HEK293 (cell line): ENCODE data around the gene CAPN13.

Source experiments
- CTCF ChIA-PET: fragments of 350-600 bp; formaldehyde crosslinking; extraction: SDS; loops from one replicate; lab custom pipeline; 2021; ENCODE audit warnings: antibody characterized with exemption; lab: Yijun Ruan, JAX
- POLR2A ChIA-PET: fragments of 300-600 bp; formaldehyde crosslinking; extraction: SDS; loops from one replicate; lab custom pipeline; 2020; ENCODE audit warnings: antibody characterized with exemption, inconsistent platforms; lab: Yijun Ruan, JAX
- H3K27ac ChIP-seq: fragments of 200-500 bp; sonication (Bioruptor generic); 2 replicates; pipeline ENCODE4 v1.5.1; 2014; ENCODE audit warnings: low read depth, low read length, control low read depth, inconsistent platforms; ENCODE audit errors: extremely low read depth
- H3K36me3 ChIP-seq, 2 experiments: fragments of 200-500 bp in 1 of 2; sonication (Bioruptor generic) in 1 of 2; 1 replicate in 1 of 2; 2 replicates in 1 of 2; pipeline ENCODE4 v1.5.1; 2014 to 2017; ENCODE audit warnings: inconsistent platforms in 2 of 2, low read length in 2 of 2; ENCODE audit not compliant: control insufficient read depth in 2 of 2, insufficient read depth in 1 of 2
- H3K4me1 ChIP-seq: fragments of 200-500 bp; sonication (Bioruptor generic); 2 replicates; pipeline ENCODE4 v1.5.1; 2014; ENCODE audit warnings: mild to moderate bottlenecking, low read length, inconsistent platforms; ENCODE audit not compliant: control insufficient read depth, insufficient read depth
- H3K4me3 ChIP-seq: 2 replicates; pipeline ENCODE4 v1.5.1; 2011; ENCODE audit warnings: low read depth, mild to moderate bottlenecking, control low read depth, low read length, moderate library complexity
- H3K9me3 ChIP-seq: fragments of 200-500 bp; sonication (Bioruptor generic); 2 replicates; pipeline ENCODE4 v1.5.1; 2014; ENCODE audit warnings: low read depth, low read length, inconsistent platforms; ENCODE audit not compliant: control insufficient read depth, insufficient read depth
- KLF7 ChIP-seq: fragments of 450-650 bp; formaldehyde crosslinking; IDR thresholded peaks from 2 replicates; pipeline ENCODE4 v1.5.1; 2016; ENCODE audit warnings: missing biosample characterization, missing genetic modification characterization, borderline replicate concordance
- OVOL3 ChIP-seq: fragments of 450-650 bp; formaldehyde crosslinking; IDR thresholded peaks from 2 replicates; pipeline ENCODE4 v1.5.1; 2016; ENCODE audit warnings: missing biosample characterization, missing genetic modification characterization
- SCRT2 ChIP-seq: fragments of 450-650 bp; formaldehyde crosslinking; IDR thresholded peaks from 2 replicates; pipeline ENCODE4 v1.5.1; 2016; ENCODE audit warnings: missing biosample characterization, missing genetic modification characterization
- ZBTB17 ChIP-seq: fragments of 450-650 bp; formaldehyde crosslinking; IDR thresholded peaks from 2 replicates; pipeline ENCODE4 v1.5.1; 2016; ENCODE audit warnings: missing biosample characterization, missing genetic modification characterization
- ZBTB7A ChIP-seq: fragments of 450-650 bp; formaldehyde crosslinking; IDR thresholded peaks from 2 replicates; pipeline ENCODE4 v1.5.1; 2016; ENCODE audit warnings: low read depth, missing biosample characterization, missing genetic modification characterization
- ZNF350 ChIP-seq: fragments of 450-650 bp; formaldehyde crosslinking; IDR thresholded peaks from 2 replicates; pipeline ENCODE4 v1.5.0; 2017; ENCODE audit warnings: missing biosample characterization, mild to moderate bottlenecking, missing genetic modification characterization
- ZNF366 ChIP-seq: fragments of 450-650 bp; formaldehyde crosslinking; conservative IDR thresholded peaks from 2 replicates; pipeline ENCODE4 v1.5.1; 2016; ENCODE audit warnings: missing biosample characterization, missing genetic modification characterization
- ZNF423 ChIP-seq: fragments of 450-650 bp; formaldehyde crosslinking; IDR thresholded peaks from 2 replicates; pipeline ENCODE4 v1.5.1; 2016; ENCODE audit warnings: missing biosample characterization, missing genetic modification characterization
- ZNF433 ChIP-seq: fragments of 450-650 bp; formaldehyde crosslinking; IDR thresholded peaks from 2 replicates; pipeline ENCODE4 v1.5.1; 2016; ENCODE audit warnings: missing biosample characterization, missing genetic modification characterization, low read depth
- ZNF530 ChIP-seq: fragments of 450-650 bp; formaldehyde crosslinking; IDR thresholded peaks from 2 replicates; pipeline ENCODE4 v1.5.1; 2016; ENCODE audit warnings: low read depth, missing biosample characterization, missing genetic modification characterization
- ZNF558 ChIP-seq: fragments of 450-650 bp; formaldehyde crosslinking; IDR thresholded peaks from 2 replicates; pipeline ENCODE4 v1.5.1; 2016; ENCODE audit warnings: missing biosample characterization, missing genetic modification characterization
- ZNF560 ChIP-seq: fragments of 450-650 bp; formaldehyde crosslinking; IDR thresholded peaks from 2 replicates; pipeline ENCODE4 v1.5.1; 2017; ENCODE audit warnings: missing biosample characterization, missing genetic modification characterization, borderline replicate concordance
- ZNF626 ChIP-seq: fragments of 450-650 bp; sonication (Bioruptor Pico); formaldehyde crosslinking; IDR thresholded peaks from 2 replicates; pipeline ENCODE4 v1.5.1; 2018; ENCODE audit warnings: missing biosample characterization, missing genetic modification characterization, inconsistent platforms
- ZNF664 ChIP-seq: fragments of 450-650 bp; formaldehyde crosslinking; IDR thresholded peaks from 2 replicates; pipeline ENCODE4 v1.5.1; 2016; ENCODE audit warnings: missing biosample characterization, missing genetic modification characterization
- ZSCAN30 ChIP-seq: fragments of 450-650 bp; IDR thresholded peaks from 2 replicates; pipeline ENCODE4 v1.5.1; 2018; ENCODE audit warnings: missing biosample characterization, mild to moderate bottlenecking, missing genetic modification characterization, moderate library complexity
- TF ChIP-seq, protein P1 (sequence below): fragments of 450-650 bp; formaldehyde crosslinking; IDR thresholded peaks from 2 replicates; pipeline ENCODE4 v1.5.1; 2017; ENCODE audit warnings: missing biosample characterization, missing genetic modification characterization
- TF ChIP-seq, protein P2 (sequence below): fragments of 450-650 bp; formaldehyde crosslinking; IDR thresholded peaks from 2 replicates; pipeline ENCODE4 v1.5.1; 2016; ENCODE audit warnings: missing biosample characterization, missing genetic modification characterization
- TF ChIP-seq, protein P3 (sequence below): fragments of 450-650 bp; formaldehyde crosslinking; optimal IDR thresholded peaks from 2 replicates; pipeline ENCODE3; 2016; ENCODE audit warnings: missing biosample characterization, mild to moderate bottlenecking, missing genetic modification characterization
- TF ChIP-seq, protein P4 (sequence below): fragments of 450-650 bp; formaldehyde crosslinking; IDR thresholded peaks from 2 replicates; pipeline ENCODE4 v1.5.1; 2016; ENCODE audit warnings: missing biosample characterization, missing genetic modification characterization

The CAPN13 gene

DNA sequence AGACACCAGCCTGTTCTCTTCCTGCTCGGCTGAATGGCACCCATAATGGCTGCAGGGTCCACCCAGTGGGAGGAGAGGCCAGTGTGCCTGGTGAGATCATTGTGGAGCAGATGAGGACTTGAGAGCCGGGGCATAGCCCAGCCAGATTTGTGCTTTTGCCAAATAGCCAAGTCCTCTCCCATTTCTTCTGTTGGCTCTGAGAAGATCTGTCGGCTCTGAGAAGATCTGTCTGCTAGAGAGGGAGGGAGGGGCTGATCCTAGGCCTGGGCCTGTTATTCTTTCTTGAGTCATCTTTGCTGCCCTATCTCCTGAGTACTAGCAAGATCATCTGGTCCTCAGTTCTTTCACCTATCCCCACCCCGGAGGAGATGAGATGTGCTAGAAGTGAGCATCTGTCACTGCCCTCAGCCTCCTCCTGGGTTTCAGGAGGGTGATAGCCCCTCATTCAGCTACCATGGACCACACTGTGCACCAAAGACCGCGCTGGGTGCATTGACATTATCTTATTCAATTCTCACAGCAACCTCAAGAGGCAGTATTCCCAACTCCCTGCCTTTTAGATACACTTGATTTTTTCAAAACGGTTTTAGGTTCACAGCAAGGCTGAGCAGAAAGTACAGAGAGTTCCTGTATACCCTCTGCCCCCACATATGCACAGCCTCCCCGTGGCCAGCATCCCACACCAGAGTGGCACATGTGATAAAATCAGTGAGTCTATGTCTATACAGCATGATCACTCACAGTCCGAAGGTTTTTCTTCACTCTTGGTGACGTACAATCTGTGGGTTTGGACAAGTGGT is 98.6 kb downstream of the CAPN13 start (continued):
- TF ChIP-seq, protein P1, sequence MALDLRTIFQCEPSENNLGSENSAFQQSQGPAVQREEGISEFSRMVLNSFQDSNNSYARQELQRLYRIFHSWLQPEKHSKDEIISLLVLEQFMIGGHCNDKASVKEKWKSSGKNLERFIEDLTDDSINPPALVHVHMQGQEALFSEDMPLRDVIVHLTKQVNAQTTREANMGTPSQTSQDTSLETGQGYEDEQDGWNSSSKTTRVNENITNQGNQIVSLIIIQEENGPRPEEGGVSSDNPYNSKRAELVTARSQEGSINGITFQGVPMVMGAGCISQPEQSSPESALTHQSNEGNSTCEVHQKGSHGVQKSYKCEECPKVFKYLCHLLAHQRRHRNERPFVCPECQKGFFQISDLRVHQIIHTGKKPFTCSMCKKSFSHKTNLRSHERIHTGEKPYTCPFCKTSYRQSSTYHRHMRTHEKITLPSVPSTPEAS (tag by site-specific recombination) = no peak
- TF ChIP-seq, protein P2, sequence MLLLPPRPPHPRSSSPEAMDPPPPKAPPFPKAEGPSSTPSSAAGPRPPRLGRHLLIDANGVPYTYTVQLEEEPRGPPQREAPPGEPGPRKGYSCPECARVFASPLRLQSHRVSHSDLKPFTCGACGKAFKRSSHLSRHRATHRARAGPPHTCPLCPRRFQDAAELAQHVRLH (tag by site-specific recombination) = no peak
- TF ChIP-seq ZBTB17 (tag by site-specific recombination) (no peak), SCRT2 (tag by site-specific recombination) (no peak), ZNF664 (tag by site-specific recombination) (no peak), ZNF560 (tag by site-specific recombination) (no peak), ZNF423 (no peak), ZNF350 (tag by site-specific recombination) (no peak)
- TF ChIP-seq, protein P3, sequence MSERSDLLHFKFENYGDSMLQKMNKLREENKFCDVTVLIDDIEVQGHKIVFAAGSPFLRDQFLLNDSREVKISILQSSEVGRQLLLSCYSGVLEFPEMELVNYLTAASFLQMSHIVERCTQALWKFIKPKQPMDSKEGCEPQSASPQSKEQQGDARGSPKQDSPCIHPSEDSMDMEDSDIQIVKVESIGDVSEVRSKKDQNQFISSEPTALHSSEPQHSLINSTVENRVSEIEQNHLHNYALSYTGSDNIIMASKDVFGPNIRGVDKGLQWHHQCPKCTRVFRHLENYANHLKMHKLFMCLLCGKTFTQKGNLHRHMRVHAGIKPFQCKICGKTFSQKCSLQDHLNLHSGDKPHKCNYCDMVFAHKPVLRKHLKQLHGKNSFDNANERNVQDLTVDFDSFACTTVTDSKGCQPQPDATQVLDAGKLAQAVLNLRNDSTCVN (tag by site-specific recombination) = no peak

DNA sequence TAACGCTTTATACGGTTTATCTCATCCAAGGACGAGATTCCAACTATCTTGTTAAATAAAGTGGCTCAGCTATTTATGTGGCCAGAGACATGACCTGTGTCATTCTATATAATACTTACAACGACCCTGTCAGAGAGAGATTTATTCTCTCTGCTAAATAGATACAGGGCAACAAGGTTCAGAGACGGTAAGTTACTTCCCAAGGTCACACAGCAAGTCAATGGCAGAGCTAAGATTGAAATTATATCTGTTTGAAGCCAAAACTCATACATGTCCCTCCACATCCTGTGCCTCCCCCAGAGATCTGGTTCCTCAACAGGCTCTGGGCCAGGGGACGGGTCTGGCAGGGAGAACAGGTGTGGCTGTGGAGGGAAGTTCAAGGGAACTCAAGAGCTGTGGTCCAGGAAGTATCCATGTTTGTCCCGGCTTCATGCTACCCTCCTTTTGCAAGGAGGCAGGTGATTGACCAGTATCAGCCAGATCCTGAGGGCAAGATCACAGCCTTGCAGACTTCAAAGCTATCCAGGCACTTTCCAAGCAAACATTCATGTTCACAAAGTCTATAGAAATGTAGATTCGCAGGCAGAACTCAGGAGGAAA is 99.8 kb downstream of the CAPN13 start:
- Histone ChIP-seq H3K27ac (no peak overlapping the region), H3K36me3 (no peaks in the 10 kb centered on the region), H3K4me1 (no peaks in the 10 kb centered on the region), H3K4me3 (no peak overlapping the region), H3K9me3 (no peaks in the 10 kb centered on the region)
- TF ChIP-seq ZNF626 (no peak), OVOL3 (no peak), ZNF558 (tag by site-specific recombination) (no peak), KLF7 (no peak), ZNF530 (tag by site-specific recombination) (no peak), ZNF433 (tag by site-specific recombination) (no peak), ZSCAN30 (tag by site-specific recombination) (no peak), ZBTB7A (tag by site-specific recombination) (no peak), ZNF366 (no peak)
- TF ChIP-seq, protein P2 (tag by site-specific recombination) = no peak
- TF ChIP-seq, protein P4, sequence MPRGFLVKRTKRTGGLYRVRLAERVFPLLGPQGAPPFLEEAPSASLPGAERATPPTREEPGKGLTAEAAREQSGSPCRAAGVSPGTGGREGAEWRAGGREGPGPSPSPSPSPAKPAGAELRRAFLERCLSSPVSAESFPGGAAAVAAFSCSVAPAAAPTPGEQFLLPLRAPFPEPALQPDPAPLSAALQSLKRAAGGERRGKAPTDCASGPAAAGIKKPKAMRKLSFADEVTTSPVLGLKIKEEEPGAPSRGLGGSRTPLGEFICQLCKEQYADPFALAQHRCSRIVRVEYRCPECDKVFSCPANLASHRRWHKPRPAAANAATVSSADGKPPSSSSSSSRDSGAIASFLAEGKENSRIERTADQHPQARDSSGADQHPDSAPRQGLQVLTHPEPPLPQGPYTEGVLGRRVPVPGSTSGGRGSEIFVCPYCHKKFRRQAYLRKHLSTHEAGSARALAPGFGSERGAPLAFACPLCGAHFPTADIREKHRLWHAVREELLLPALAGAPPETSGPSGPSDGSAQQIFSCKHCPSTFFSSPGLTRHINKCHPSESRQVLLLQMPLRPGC (tag by site-specific recombination) = no peak
- ChIA-PET POLR2A (no interaction called here), CTCF (interaction anchor here (0.6 to 13.3 kb wide), 21 partner anchors 14 to 791 kb away, joined by 3 to 358 read pairs (median 4); no protein-coding TSS in a partner anchor)
